T-helper 17 cell (primary cell): ENCODE results near the gene CLASP2. TPM values are rescaled to one million over a fixed set of nuclear protein-coding genes. Genes with fewer than 3 reads are reported as not detected.

ENCODE experiments used
- ATAC-seq: fragments of 150-1000 bp; cut with Tn5 transposase; 2 replicates; pipeline ENCODE4 v1.10.0; 2021; ENCODE audit warnings: mild to moderate bottlenecking, moderate library complexity
- DNase-seq, 3 donors: peaks; one replicate each; pipeline versions ENCODE4 v3.0.0 to v3.0.0-alpha.2; 2020 to 2021
- H3K9me3 ChIP-seq: one replicate; pipeline ENCODE4 v1.7.0; 2013; ENCODE audit warnings: low read length, mild to moderate bottlenecking; ENCODE audit not compliant: control insufficient read depth, poor library complexity, severe bottlenecking
- H3K27ac Mint-ChIP-seq: one replicate; pipeline ENCODE4 v1.8.0; 2022; ENCODE audit warnings: mild to moderate bottlenecking, moderate library complexity, mixed read lengths
- H3K27me3 Mint-ChIP-seq: one replicate; pipeline ENCODE4 v1.8.0; 2022; ENCODE audit warnings: mixed read lengths
- H3K36me3 Mint-ChIP-seq: one replicate; pipeline ENCODE4 v1.8.0; 2022; ENCODE audit warnings: low read depth, mixed read lengths
- H3K4me1 Mint-ChIP-seq: one replicate; pipeline ENCODE4 v1.8.0; 2022; ENCODE audit warnings: mild to moderate bottlenecking, mixed read lengths
- H3K4me3 Mint-ChIP-seq: one replicate; pipeline ENCODE4 v1.8.0; 2022; ENCODE audit warnings: mild to moderate bottlenecking, moderate library complexity, mixed read lengths
- total RNA-seq, 4 donors: library from RNA in 2 of 4; stranded (reverse) in 2 of 4; gene quantifications; one replicate each; pipeline ENCODE4 v1.2.3 and lab custom pipeline; 2022 to 2026

CLASP2 gene
- total RNA-seq, 2 donors from 2014 or later: 69.0 to 74.2 TPM

- peak overlapping the region; percentile 19 for H3K27ac Mint-ChIP-seq
- no peak overlapping the region for H3K4me3 Mint-ChIP-seq
- H3K36me3 Mint-ChIP-seq: peaks cover 4% of the 10 kb centered on the region
- ATAC-seq (no peak), DNase-seq (no peak)
- no peaks in the 10 kb centered on the region for H3K9me3 ChIP-seq
- H3K27me3 Mint-ChIP-seq: no peaks in the 10 kb centered on the region
- H3K4me1 Mint-ChIP-seq: peaks cover 2% of the 10 kb centered on the region
Measured at GRCh38 chr3:33590541-33590940, 127.5 kb downstream of the CLASP2 start.

GRCh38 chr3:33586402-33586801 is 131.7 kb downstream of the CLASP2 start:
- H3K27me3 Mint-ChIP-seq: no peaks in the 10 kb centered on the region
- no peak for ATAC-seq
- H3K4me3 Mint-ChIP-seq: no peak overlapping the region
- peaks cover 4% of the 10 kb centered on the region for H3K36me3 Mint-ChIP-seq
- H3K9me3 ChIP-seq: no peaks in the 10 kb centered on the region
- H3K4me1 Mint-ChIP-seq: peaks cover 2% of the 10 kb centered on the region
- no peak overlapping the region for H3K27ac Mint-ChIP-seq
- no peak for DNase-seq

GRCh38 chr3:33582234-33582633 is 135.8 kb downstream of the CLASP2 start:
- DNase-seq (no peak), ATAC-seq (no peak)
- H3K4me3 Mint-ChIP-seq: no peak overlapping the region
- H3K27me3 Mint-ChIP-seq: no peaks in the 10 kb centered on the region
- H3K27ac Mint-ChIP-seq: no peak overlapping the region
- H3K9me3 ChIP-seq: no peaks in the 10 kb centered on the region
- H3K36me3 Mint-ChIP-seq: no peaks in the 10 kb centered on the region
- H3K4me1 Mint-ChIP-seq: no peaks in the 10 kb centered on the region

GRCh38 chr3:33581666-33582065 is 136.4 kb downstream of the CLASP2 start:
- Mint-ChIP-seq H3K27ac (no peak overlapping the region), H3K36me3 (no peaks in the 10 kb centered on the region), H3K4me1 (no peaks in the 10 kb centered on the region), H3K27me3 (no peaks in the 10 kb centered on the region), H3K4me3 (no peak overlapping the region)
- ATAC-seq: no peak
- no peak for DNase-seq
- H3K9me3 ChIP-seq: no peaks in the 10 kb centered on the region

GRCh38 chr3:33579840-33580239 is 138.2 kb downstream of the CLASP2 start:
- DNase-seq (no peak), ATAC-seq (no peak)
- H3K9me3 ChIP-seq: no peaks in the 10 kb centered on the region
- no peaks in the 10 kb centered on the region for H3K27me3 Mint-ChIP-seq
- no peaks in the 10 kb centered on the region for H3K4me1 Mint-ChIP-seq
- H3K27ac Mint-ChIP-seq: no peak overlapping the region
- H3K36me3 Mint-ChIP-seq: peaks cover 3% of the 10 kb centered on the region
- no peak overlapping the region for H3K4me3 Mint-ChIP-seq

- no peaks in the 10 kb centered on the region for H3K27me3 Mint-ChIP-seq
- ATAC-seq: no peak
- no peak overlapping the region for H3K27ac Mint-ChIP-seq
- no peak for DNase-seq
- H3K9me3 ChIP-seq: no peaks in the 10 kb centered on the region
- peaks cover 3% of the 10 kb centered on the region for H3K36me3 Mint-ChIP-seq
- H3K4me3 Mint-ChIP-seq: no peak overlapping the region
- no peaks in the 10 kb centered on the region for H3K4me1 Mint-ChIP-seq
Measured at GRCh38 chr3:33579178-33579510, 138.9 kb downstream of the CLASP2 start.

- H3K36me3 Mint-ChIP-seq: peaks cover 3% of the 10 kb centered on the region
- DNase-seq (no peak), ATAC-seq (no peak)
- H3K27me3 Mint-ChIP-seq: no peaks in the 10 kb centered on the region
- H3K4me3 Mint-ChIP-seq: no peak overlapping the region
- no peaks in the 10 kb centered on the region for H3K4me1 Mint-ChIP-seq
- H3K27ac Mint-ChIP-seq: no peak overlapping the region
- H3K9me3 ChIP-seq: no peaks in the 10 kb centered on the region
Measured at GRCh38 chr3:33578325-33579177, 139.5 kb downstream of the CLASP2 start.

GRCh38 chr3:33577588-33577987 is 140.5 kb downstream of the CLASP2 start:
- H3K4me1 Mint-ChIP-seq: no peaks in the 10 kb centered on the region
- H3K9me3 ChIP-seq: no peaks in the 10 kb centered on the region
- peaks cover 3% of the 10 kb centered on the region for H3K36me3 Mint-ChIP-seq
- no peak overlapping the region for H3K4me3 Mint-ChIP-seq
- no peaks in the 10 kb centered on the region for H3K27me3 Mint-ChIP-seq
- H3K27ac Mint-ChIP-seq: no peak overlapping the region
- DNase-seq (no peak), ATAC-seq (no peak)

GRCh38 chr3:33577173-33577572 is 140.9 kb downstream of the CLASP2 start:
- Mint-ChIP-seq H3K36me3 (peaks cover 3% of the 10 kb centered on the region), H3K27me3 (no peaks in the 10 kb centered on the region), H3K27ac (no peak overlapping the region), H3K4me3 (no peak overlapping the region), H3K4me1 (no peaks in the 10 kb centered on the region)
- H3K9me3 ChIP-seq: no peaks in the 10 kb centered on the region
- DNase-seq (no peak), ATAC-seq (no peak)

- Mint-ChIP-seq H3K4me1 (no peaks in the 10 kb centered on the region), H3K27ac (no peak overlapping the region), H3K27me3 (no peaks in the 10 kb centered on the region), H3K36me3 (peaks cover 3% of the 10 kb centered on the region), H3K4me3 (no peak overlapping the region)
- no peak for DNase-seq
- ATAC-seq: no peak
- H3K9me3 ChIP-seq: no peaks in the 10 kb centered on the region
Measured at GRCh38 chr3:33575311-33575710, 142.7 kb downstream of the CLASP2 start.

- DNase-seq: no peak
- peaks cover 7% of the 10 kb centered on the region for H3K36me3 Mint-ChIP-seq
- no peak overlapping the region for H3K4me3 Mint-ChIP-seq
- no peak for ATAC-seq
- no peaks in the 10 kb centered on the region for H3K9me3 ChIP-seq
- H3K27me3 Mint-ChIP-seq: no peaks in the 10 kb centered on the region
- peaks cover 2% of the 10 kb centered on the region for H3K4me1 Mint-ChIP-seq
- H3K27ac Mint-ChIP-seq: no peak overlapping the region
Measured at GRCh38 chr3:33557829-33558228, 160.2 kb downstream of the CLASP2 start.

GRCh38 chr3:33557279-33557678 is 160.8 kb downstream of the CLASP2 start:
- H3K4me1 Mint-ChIP-seq: peaks cover 2% of the 10 kb centered on the region
- H3K4me3 Mint-ChIP-seq: no peak overlapping the region
- no peaks in the 10 kb centered on the region for H3K9me3 ChIP-seq
- no peaks in the 10 kb centered on the region for H3K27me3 Mint-ChIP-seq
- ATAC-seq (no peak), DNase-seq (no peak)
- H3K27ac Mint-ChIP-seq: peak overlapping the region; percentile 43
- peaks cover 5% of the 10 kb centered on the region for H3K36me3 Mint-ChIP-seq

- H3K9me3 ChIP-seq: no peaks in the 10 kb centered on the region
- Mint-ChIP-seq H3K4me3 (no peak overlapping the region), H3K27ac (no peak overlapping the region), H3K27me3 (no peaks in the 10 kb centered on the region), H3K36me3 (peaks cover 11% of the 10 kb centered on the region), H3K4me1 (peaks cover 2% of the 10 kb centered on the region)
- ATAC-seq (no peak), DNase-seq (no peak)
Measured at GRCh38 chr3:33547101-33547500, 171.0 kb downstream of the CLASP2 start.

GRCh38 chr3:33544126-33544525 is 173.9 kb downstream of the CLASP2 start:
- Mint-ChIP-seq H3K36me3 (peaks cover 11% of the 10 kb centered on the region), H3K27ac (no peak overlapping the region), H3K4me1 (peaks cover 2% of the 10 kb centered on the region), H3K4me3 (no peak overlapping the region), H3K27me3 (no peaks in the 10 kb centered on the region)
- ATAC-seq: no peak
- no peaks in the 10 kb centered on the region for H3K9me3 ChIP-seq
- DNase-seq: no peak
